Measurements from ENCODE around the gene RETNLB.

GRCh38 chr3:108742929-108743328 lies 14.3 kb downstream of the RETNLB start:
- TF ChIP-seq CTCF (IDR thresholded peaks at IDR 0.05; ENCODE audit: insufficient read depth, low read length) (no peak), POLR2AphosphoS5 (IDR thresholded peaks at IDR 0.05; ENCODE audit: low read depth) (no peak)
- TF ChIP-seq, protein P1, sequence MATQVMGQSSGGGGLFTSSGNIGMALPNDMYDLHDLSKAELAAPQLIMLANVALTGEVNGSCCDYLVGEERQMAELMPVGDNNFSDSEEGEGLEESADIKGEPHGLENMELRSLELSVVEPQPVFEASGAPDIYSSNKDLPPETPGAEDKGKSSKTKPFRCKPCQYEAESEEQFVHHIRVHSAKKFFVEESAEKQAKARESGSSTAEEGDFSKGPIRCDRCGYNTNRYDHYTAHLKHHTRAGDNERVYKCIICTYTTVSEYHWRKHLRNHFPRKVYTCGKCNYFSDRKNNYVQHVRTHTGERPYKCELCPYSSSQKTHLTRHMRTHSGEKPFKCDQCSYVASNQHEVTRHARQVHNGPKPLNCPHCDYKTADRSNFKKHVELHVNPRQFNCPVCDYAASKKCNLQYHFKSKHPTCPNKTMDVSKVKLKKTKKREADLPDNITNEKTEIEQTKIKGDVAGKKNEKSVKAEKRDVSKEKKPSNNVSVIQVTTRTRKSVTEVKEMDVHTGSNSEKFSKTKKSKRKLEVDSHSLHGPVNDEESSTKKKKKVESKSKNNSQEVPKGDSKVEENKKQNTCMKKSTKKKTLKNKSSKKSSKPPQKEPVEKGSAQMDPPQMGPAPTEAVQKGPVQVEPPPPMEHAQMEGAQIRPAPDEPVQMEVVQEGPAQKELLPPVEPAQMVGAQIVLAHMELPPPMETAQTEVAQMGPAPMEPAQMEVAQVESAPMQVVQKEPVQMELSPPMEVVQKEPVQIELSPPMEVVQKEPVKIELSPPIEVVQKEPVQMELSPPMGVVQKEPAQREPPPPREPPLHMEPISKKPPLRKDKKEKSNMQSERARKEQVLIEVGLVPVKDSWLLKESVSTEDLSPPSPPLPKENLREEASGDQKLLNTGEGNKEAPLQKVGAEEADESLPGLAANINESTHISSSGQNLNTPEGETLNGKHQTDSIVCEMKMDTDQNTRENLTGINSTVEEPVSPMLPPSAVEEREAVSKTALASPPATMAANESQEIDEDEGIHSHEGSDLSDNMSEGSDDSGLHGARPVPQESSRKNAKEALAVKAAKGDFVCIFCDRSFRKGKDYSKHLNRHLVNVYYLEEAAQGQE (IDR thresholded peaks at IDR 0.05; ENCODE audit: insufficient replicate concordance, low read depth), result no peak
